ENCODE data around the gene MEAK7. TPM values are rescaled to one million over a fixed set of nuclear protein-coding genes. Genes with fewer than 3 reads are reported as not detected.

Gene MEAK7
- total RNA-seq, 2 donors from 2014 or later: 30.3 to 34.9 TPM

- no peak overlapping the region for H3K27ac Mint-ChIP-seq
- peaks cover 5% of the 10 kb centered on the region for H3K4me1 Mint-ChIP-seq
- no peaks in the 10 kb centered on the region for H3K36me3 Mint-ChIP-seq (ENCODE audit: low read depth)
- 83 to 86% methylated on average over 10 to 14 of the region's 14 CpGs for WGBS, 2 experiments (ENCODE audit: insufficient coverage in 1 of 2, insufficient read length in 1 of 2)
- Histone ChIP-seq H3K9ac (ENCODE audit: extremely low read depth, low read length, poor library complexity, severe bottlenecking) (no peak overlapping the region), H3K36me3 (ENCODE audit: control insufficient read depth, insufficient read depth, low read length) (no peaks in the 10 kb centered on the region), H3K9me3 (ENCODE audit: control insufficient read depth, low read length) (peaks cover 4% of the 10 kb centered on the region), H3K27me3 (ENCODE audit: control insufficient read depth, insufficient read depth, low read length, poor library complexity, severe bottlenecking) (no peaks in the 10 kb centered on the region), H3K27ac (ENCODE audit: low read depth, low read length) (no peak overlapping the region), H3K4me1 (ENCODE audit: control insufficient read depth, insufficient read depth, low read length) (no peaks in the 10 kb centered on the region), H3K4me3 (ENCODE audit: low read length) (no peak overlapping the region)
- peaks cover 2% of the 10 kb centered on the region for H3K27me3 Mint-ChIP-seq (ENCODE audit: insufficient read depth)
- no peak for TF ChIP-seq CTCF (conservative IDR thresholded peaks at IDR 0.05)
- no peak for DNase-seq
- H3K9me3 Mint-ChIP-seq: peaks cover 9% of the 10 kb centered on the region
- no peak overlapping the region for H3K4me3 Mint-ChIP-seq
Observed at GRCh38 chr16:84524346-84524920, 20.0 kb upstream of the MEAK7 start.

GRCh38 chr16:84521497-84521770 lies 17.0 kb upstream of the MEAK7 start:
- DNase-seq: no peak
- Mint-ChIP-seq H3K36me3 (ENCODE audit: low read depth) (no peaks in the 10 kb centered on the region), H3K9me3 (peaks cover 3% of the 10 kb centered on the region), H3K27me3 (ENCODE audit: insufficient read depth) (no peaks in the 10 kb centered on the region), H3K27ac (no peak overlapping the region), H3K4me1 (no peaks in the 10 kb centered on the region), H3K4me3 (no peak overlapping the region)
- Histone ChIP-seq H3K9ac (ENCODE audit: extremely low read depth, low read length, poor library complexity, severe bottlenecking) (no peak overlapping the region), H3K9me3 (ENCODE audit: control insufficient read depth, low read length) (no peaks in the 10 kb centered on the region), H3K4me1 (ENCODE audit: control insufficient read depth, insufficient read depth, low read length) (no peaks in the 10 kb centered on the region), H3K27ac (ENCODE audit: low read depth, low read length) (no peak overlapping the region), H3K27me3 (ENCODE audit: control insufficient read depth, insufficient read depth, low read length, poor library complexity, severe bottlenecking) (no peaks in the 10 kb centered on the region), H3K36me3 (ENCODE audit: control insufficient read depth, insufficient read depth, low read length) (no peaks in the 10 kb centered on the region), H3K4me3 (ENCODE audit: low read length) (no peak overlapping the region)
- WGBS, 2 experiments (ENCODE audit: insufficient coverage in 1 of 2, insufficient read length in 1 of 2): 72 to 75% methylated on average over 4 of the region's 4 CpGs
- no peak for TF ChIP-seq CTCF (conservative IDR thresholded peaks at IDR 0.05)

GRCh38 chr16:84520725-84521496 lies 16.5 kb upstream of the MEAK7 start:
- no peak for TF ChIP-seq CTCF (conservative IDR thresholded peaks at IDR 0.05)
- DNase-seq: no peak
- Histone ChIP-seq H3K27ac (ENCODE audit: low read depth, low read length) (no peak overlapping the region), H3K4me1 (ENCODE audit: control insufficient read depth, insufficient read depth, low read length) (no peaks in the 10 kb centered on the region), H3K9ac (ENCODE audit: extremely low read depth, low read length, poor library complexity, severe bottlenecking) (no peak overlapping the region), H3K9me3 (ENCODE audit: control insufficient read depth, low read length) (no peaks in the 10 kb centered on the region), H3K27me3 (ENCODE audit: control insufficient read depth, insufficient read depth, low read length, poor library complexity, severe bottlenecking) (no peaks in the 10 kb centered on the region), H3K4me3 (ENCODE audit: low read length) (no peak overlapping the region), H3K36me3 (ENCODE audit: control insufficient read depth, insufficient read depth, low read length) (no peaks in the 10 kb centered on the region)
- Mint-ChIP-seq H3K4me1 (no peaks in the 10 kb centered on the region), H3K4me3 (no peak overlapping the region), H3K27me3 (ENCODE audit: insufficient read depth) (no peaks in the 10 kb centered on the region), H3K27ac (no peak overlapping the region), H3K36me3 (ENCODE audit: low read depth) (no peaks in the 10 kb centered on the region), H3K9me3 (peaks cover 3% of the 10 kb centered on the region)
- 89 to 93% methylated on average over 14 to 17 of the region's 17 CpGs for WGBS, 2 experiments (ENCODE audit: insufficient coverage in 1 of 2, insufficient read length in 1 of 2)

All from endodermal cell (in vitro differentiated cells).